Esophagus muscularis mucosa (tissue), 4 donors: ENCODE measurements around the gene MANSC1. TPM values are rescaled to one million over a fixed set of nuclear protein-coding genes. Genes with fewer than 3 reads are reported as not detected.

ENCODE experiments used
- DNase-seq: peaks from one replicate; pipeline ENCODE4 v3.0.0-alpha.2; 2017; ENCODE audit errors: extremely low spot score
- H3K27ac ChIP-seq, 4 donors: fragments of 200-600 bp; sonication (generic); replicated peaks in 1 of 4; 1 replicate in 3 of 4; 2 replicates in 1 of 4; pipeline ENCODE4 v1.5.1; 2016 to 2019; ENCODE audit warnings: mild to moderate bottlenecking in 1 of 4
- H3K27me3 ChIP-seq, 4 donors: fragments of 200-600 bp; sonication (generic); one replicate each; pipeline versions ENCODE4 v1.5.1 to v1.6.0; 2016 to 2019
- H3K36me3 ChIP-seq, 4 donors: fragments of 200-600 bp; sonication (generic); one replicate each; pipeline ENCODE4 v1.5.1; 2016 to 2019
- H3K4me1 ChIP-seq, 4 donors: fragments of 200-600 bp; sonication (generic); one replicate each; pipeline ENCODE4 v1.5.1; 2016 to 2019
- H3K4me3 ChIP-seq, 4 donors: fragments of 200-600 bp; sonication (generic); 1 replicate in 2 of 4; 2 replicates in 2 of 4; pipeline ENCODE4 v1.5.1; 2016 to 2019; ENCODE audit warnings: mild to moderate bottlenecking in 4 of 4, moderate library complexity in 1 of 4
- H3K9me3 ChIP-seq, 4 donors: fragments of 200-600 bp; sonication (generic); 1 replicate in 3 of 4; 2 replicates in 1 of 4; pipeline ENCODE4 v1.5.1; 2016 to 2019
- EP300 ChIP-seq: sonication (generic); formaldehyde crosslinking; IDR thresholded peaks from one replicate; pipeline ENCODE4 v1.6.1; 2017; ENCODE audit warnings: antibody characterized with exemption
- POLR2A ChIP-seq: fragments of 450-650 bp; IDR thresholded peaks from one replicate; pipeline ENCODE4 v1.6.1; 2017; ENCODE audit warnings: antibody characterized with exemption, moderate library complexity, mild to moderate bottlenecking, low read depth
- POLR2AphosphoS5 ChIP-seq, 2 donors: sonication (generic); formaldehyde crosslinking; IDR thresholded peaks; one replicate each; pipeline ENCODE4 v1.6.1; 2017; ENCODE audit warnings: antibody characterized with exemption in 2 of 2
- WGBS: methylation state at CpG from one replicate; pipeline ENCODE4 v1.1.5; 2018; 5-methylcytosine and 5-hydroxymethylcytosine counted together
- intact Hi-C: fragments of 100-400 bp; cut with DNase I; formaldehyde crosslinking; loops from one replicate; pipeline ENCODE4 v1.15.1; 2023
- total RNA-seq, 4 donors: library from RNA; depleted of rRNA; stranded (reverse); fragments of >200 nt; gene quantifications; one replicate each; pipeline versions ENCODE4 v1.1.0 to v1.2.1, GENCODE V29; 2016
- TF ChIP-seq, protein P1 (sequence below), 3 experiments: fragments of 200-600 bp in 2 of 3; fragments of 450-650 bp in 1 of 3; sonication (generic) in 2 of 3; IDR thresholded peaks; one replicate each; pipeline ENCODE4 v1.5.1; 2017 to 2019; ENCODE audit warnings: antibody characterized with exemption in 3 of 3, mild to moderate bottlenecking in 2 of 3, moderate library complexity in 1 of 3

Gene MANSC1
- total RNA-seq, 4 donors from 2014 or later: 15.9 to 22.9 (median 19.9) TPM

DNA sequence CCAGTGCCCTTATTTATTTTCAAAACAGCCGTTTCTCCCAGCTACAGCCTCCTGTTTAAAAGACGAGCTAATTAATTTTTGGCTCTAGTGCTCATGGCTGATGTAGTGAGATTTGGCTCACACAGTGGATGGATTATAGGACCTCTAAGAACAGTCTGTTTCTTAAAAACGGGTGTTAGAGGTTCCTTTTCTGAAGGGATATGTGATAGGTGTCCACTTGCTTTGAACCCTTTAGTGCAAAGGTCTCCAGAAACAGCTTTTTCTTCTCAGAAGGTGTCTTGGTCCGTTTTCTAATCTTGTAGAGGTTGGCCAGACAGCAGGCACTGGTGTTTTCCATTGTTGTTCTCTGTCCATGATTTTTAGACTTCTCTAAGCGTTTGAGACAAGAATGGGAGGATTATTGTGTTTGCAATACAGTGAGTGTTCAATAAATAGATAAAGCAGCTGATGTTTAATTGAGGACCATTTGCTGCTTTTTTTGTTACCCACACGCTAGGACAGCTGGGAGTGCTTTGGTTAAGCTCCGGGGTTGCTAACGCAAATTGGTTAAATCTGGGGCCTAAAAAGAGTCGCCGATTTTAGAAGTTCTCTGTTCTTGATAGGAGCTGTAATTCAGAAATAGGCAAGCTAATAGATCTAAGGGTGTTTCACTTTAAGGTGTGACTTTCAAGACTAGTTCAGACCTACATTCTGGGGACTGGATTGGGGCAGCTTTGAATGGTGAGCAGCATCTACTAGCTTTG, 7.8 kb upstream of the MANSC1 start:
- WGBS: 22% methylated on average over 10 of the region's 10 CpGs
- Histone ChIP-seq H3K27ac (peak overlapping the region; percentile 94 to 98 (median 98)), H3K4me1 (peaks cover 13 to 24% (median 21%) of the 10 kb centered on the region in 4 donors), H3K4me3 (peak overlapping the region; percentile 75 to 96 (median 80)), H3K27me3 (no peaks in the 10 kb centered on the region), H3K36me3 (peaks cover 0 to 11% (median 2%) of the 10 kb centered on the region in 4 donors), H3K9me3 (no peaks in the 10 kb centered on the region)
- no peak for DNase-seq
- TF ChIP-seq, protein P1, sequence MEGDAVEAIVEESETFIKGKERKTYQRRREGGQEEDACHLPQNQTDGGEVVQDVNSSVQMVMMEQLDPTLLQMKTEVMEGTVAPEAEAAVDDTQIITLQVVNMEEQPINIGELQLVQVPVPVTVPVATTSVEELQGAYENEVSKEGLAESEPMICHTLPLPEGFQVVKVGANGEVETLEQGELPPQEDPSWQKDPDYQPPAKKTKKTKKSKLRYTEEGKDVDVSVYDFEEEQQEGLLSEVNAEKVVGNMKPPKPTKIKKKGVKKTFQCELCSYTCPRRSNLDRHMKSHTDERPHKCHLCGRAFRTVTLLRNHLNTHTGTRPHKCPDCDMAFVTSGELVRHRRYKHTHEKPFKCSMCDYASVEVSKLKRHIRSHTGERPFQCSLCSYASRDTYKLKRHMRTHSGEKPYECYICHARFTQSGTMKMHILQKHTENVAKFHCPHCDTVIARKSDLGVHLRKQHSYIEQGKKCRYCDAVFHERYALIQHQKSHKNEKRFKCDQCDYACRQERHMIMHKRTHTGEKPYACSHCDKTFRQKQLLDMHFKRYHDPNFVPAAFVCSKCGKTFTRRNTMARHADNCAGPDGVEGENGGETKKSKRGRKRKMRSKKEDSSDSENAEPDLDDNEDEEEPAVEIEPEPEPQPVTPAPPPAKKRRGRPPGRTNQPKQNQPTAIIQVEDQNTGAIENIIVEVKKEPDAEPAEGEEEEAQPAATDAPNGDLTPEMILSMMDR (IDR thresholded peaks at IDR 0.05): no peak
- no peak for TF ChIP-seq EP300
- intact Hi-C loops: loop anchor here (10.0 kb wide), 1 partner anchor 357 kb away; the partner anchor contains the start of gene CDKN1B

DNA sequence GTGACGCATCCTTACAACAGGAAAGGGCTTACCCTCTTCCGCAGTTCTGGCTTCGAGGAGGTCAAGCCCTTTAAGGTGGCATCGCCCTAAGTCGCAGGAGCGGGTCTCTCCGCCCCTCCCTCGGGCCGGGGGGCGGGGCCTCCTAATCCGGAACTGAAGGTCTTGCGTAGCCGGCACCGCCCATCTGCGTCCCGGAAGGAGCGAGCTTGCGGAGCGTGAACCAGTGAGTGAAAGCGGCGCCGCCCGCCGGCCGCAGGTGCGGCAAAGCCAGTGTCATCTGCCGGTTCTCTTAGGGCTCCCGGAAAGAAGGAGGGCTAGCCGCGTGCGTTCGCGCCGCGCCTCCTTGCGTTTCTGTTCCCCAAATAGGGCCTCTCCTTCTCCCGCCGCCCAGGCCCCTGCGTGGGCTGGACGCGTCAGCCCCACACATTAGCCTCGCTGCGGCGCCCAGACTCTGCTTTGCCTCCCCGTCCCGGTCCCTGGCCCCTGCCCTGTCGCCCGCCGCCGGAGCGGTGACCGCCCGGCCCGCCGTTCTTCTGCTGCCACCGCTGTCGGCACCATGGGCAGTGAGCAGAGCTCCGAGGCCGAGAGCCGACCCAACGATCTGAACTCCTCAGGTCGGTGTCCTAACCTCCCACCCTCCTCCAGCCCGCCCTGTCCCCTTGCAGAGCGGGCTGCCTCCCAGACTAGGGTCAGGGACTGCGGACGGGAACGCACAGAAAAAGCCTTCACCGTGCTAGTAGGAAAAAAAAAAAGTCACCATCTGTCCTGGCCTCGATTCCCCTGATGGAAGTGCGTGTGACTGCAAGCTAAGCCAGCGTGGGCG, 7.1 kb upstream of the MANSC1 start, which contains the start of gene BORCS5:
Gene BORCS5, plus strand, starts transcription at position 183 of the 823 bp plus-strand sequence. Its CDS starts 374 bp downstream, at position 557.
- Histone ChIP-seq H3K27ac (peak within 1 kb of the TSS; percentile 94 to 98 (median 98)), H3K4me3 (peak within 1 kb of the TSS; percentile 75 to 96 (median 80)), H3K27me3 (no peaks in the 10 kb centered on the region), H3K36me3 (peaks cover 0 to 6% (median 0%) of the 10 kb centered on the region in 4 donors), H3K4me1 (peaks cover 13 to 24% (median 21%) of the 10 kb centered on the region in 4 donors), H3K9me3 (no peaks in the 10 kb centered on the region)
- intact Hi-C loops: loop anchor here (10.0 kb wide), 1 partner anchor 358 kb away; the partner anchor contains the start of gene CDKN1B
- 0% methylated on average over 35 of the region's 72 CpGs for WGBS
- TF ChIP-seq EP300: no peak
- TF ChIP-seq POLR2A: peak; percentile 95
- peak; percentile 100 for TF ChIP-seq POLR2AphosphoS5 (IDR thresholded peaks at IDR 0.05)
- peak; percentile 99 for DNase-seq

DNA sequence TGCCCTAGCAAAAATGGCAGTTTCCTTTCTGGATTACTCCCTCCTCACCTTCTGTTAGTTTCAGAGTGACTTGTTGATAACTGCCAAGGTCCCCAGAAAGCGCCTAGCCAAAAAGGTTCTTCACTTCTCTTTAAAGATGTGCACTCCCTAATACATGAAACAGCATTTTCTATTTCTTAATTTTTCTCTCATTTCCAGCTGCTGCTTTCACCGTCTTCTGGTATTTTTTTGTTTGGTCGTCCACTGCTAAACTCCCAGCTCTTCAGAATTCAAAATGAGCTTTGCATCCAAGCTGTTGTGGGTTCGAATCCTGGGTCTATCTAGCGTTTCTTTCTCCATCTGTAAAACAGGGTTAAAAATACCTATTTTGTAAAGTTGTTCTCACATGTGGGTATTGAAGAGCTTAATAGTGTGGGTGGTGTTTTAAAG, 6.4 kb upstream of the MANSC1 start:
- H3K4me3 ChIP-seq: peak overlapping the region; percentile 75 to 96 (median 80)
- no peaks in the 10 kb centered on the region for H3K36me3 ChIP-seq
- TF ChIP-seq, protein P1 (IDR thresholded peaks at IDR 0.05): no peak
- TF ChIP-seq POLR2A: no peak
- TF ChIP-seq POLR2AphosphoS5 (IDR thresholded peaks at IDR 0.05): no peak
- TF ChIP-seq EP300: no peak
- H3K9me3 ChIP-seq: no peaks in the 10 kb centered on the region
- peak overlapping the region; percentile 94 to 98 (median 98) for H3K27ac ChIP-seq
- intact Hi-C loops: loop anchor here (10.0 kb wide), 1 partner anchor 358 kb away; the partner anchor contains the start of gene CDKN1B
- peaks cover 13 to 24% (median 21%) of the 10 kb centered on the region in 4 donors for H3K4me1 ChIP-seq
- DNase-seq: no peak
- 27% methylated on average over 5 of the region's 5 CpGs for WGBS
- H3K27me3 ChIP-seq: no peaks in the 10 kb centered on the region

DNA sequence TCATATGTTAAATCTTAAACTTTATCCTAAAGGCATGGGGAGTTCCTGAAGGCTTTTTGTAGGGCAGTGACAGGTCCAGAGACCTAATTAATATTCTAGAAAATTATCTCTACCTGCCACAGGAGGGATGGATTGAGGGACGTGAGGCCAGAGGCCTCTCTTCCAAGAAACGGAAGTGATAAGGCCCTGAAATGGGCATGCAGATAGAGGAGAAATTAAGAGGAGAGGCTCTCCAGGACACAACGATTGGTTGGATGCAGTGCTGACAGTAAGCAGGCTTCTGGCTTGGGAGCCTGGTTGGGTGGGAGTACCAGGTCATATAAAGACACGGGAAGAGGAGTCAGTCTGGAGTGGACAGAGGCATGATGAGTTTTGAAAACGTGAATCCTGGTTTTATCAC, 3.8 kb upstream of the MANSC1 start:
- H3K27ac ChIP-seq: no peak overlapping the region

More for the DNA sequence above, 3.8 kb upstream of the MANSC1 start:
- WGBS: 77% methylated on average over 5 of the region's 5 CpGs
- Histone ChIP-seq H3K4me1 (peaks cover 13 to 31% (median 31%) of the 10 kb centered on the region in 4 donors), H3K4me3 (no peak overlapping the region), H3K27me3 (no peaks in the 10 kb centered on the region), H3K9me3 (no peaks in the 10 kb centered on the region), H3K36me3 (no peaks in the 10 kb centered on the region)
- TF ChIP-seq POLR2A (no peak), POLR2AphosphoS5 (IDR thresholded peaks at IDR 0.05) (no peak), EP300 (no peak)
- TF ChIP-seq, protein P1 (IDR thresholded peaks at IDR 0.05): no peak
- intact Hi-C loops: loop anchor here (10.0 kb wide), 1 partner anchor 361 kb away; the partner anchor contains the start of gene CDKN1B
- no peak for DNase-seq
